Brain microvascular endothelial cell (primary cell): ENCODE measurements around the gene PDSS1.

Experiments used
- DNase-seq: peaks from one replicate; pipeline ENCODE4 v3.0.0-alpha.2; 2020
- H3K27ac ChIP-seq: fragments of 250-450 bp; sonication (Bioruptor Pico); 2 replicates; pipeline ENCODE4 v1.5.1; 2020; ENCODE audit warnings: mild to moderate bottlenecking, moderate library complexity
- H3K27me3 ChIP-seq: fragments of 250-450 bp; sonication (Bioruptor Pico); replicated peaks from 2 replicates; pipeline ENCODE4 v1.5.1; 2020; ENCODE audit warnings: mild to moderate bottlenecking
- H3K36me3 ChIP-seq: fragments of 250-450 bp; sonication (Bioruptor Pico); replicated peaks from 2 replicates; pipeline ENCODE4 v1.5.1; 2020; ENCODE audit warnings: mild to moderate bottlenecking
- H3K4me3 ChIP-seq: 2 replicates; pipeline ENCODE4 v1.5.1; 2011; ENCODE audit warnings: low read depth, mild to moderate bottlenecking, control low read depth, low read length, moderate library complexity
- CTCF ChIP-seq: IDR thresholded peaks from 2 replicates; pipeline ENCODE4 v1.5.1; 2011; ENCODE audit warnings: low read depth, mild to moderate bottlenecking, moderate library complexity, low read length, control low read depth, inconsistent platforms; ENCODE audit errors: missing control alignments
- in situ Hi-C: cut with HindIII; loops from 2 replicates; pipeline ENCODE4 v1.10.0; 2017; ENCODE audit warnings: low sequenced_read_pairs, low pct_ligation_motif_present

Gene PDSS1

GRCh38 chr10:26737730-26738129 is 40.2 kb downstream of the PDSS1 start:
- TF ChIP-seq CTCF, result no peak
- H3K27me3 ChIP-seq, result no peaks in the 10 kb centered on the region
- no peak overlapping the region for H3K27ac ChIP-seq
- no peak for DNase-seq
- H3K4me3 ChIP-seq, result no peak overlapping the region
- H3K36me3 ChIP-seq, result peaks cover 27% of the 10 kb centered on the region
- in situ Hi-C loops, result no loop called here

- no peak overlapping the region for H3K4me3 ChIP-seq
- in situ Hi-C loops, result no loop called here
- DNase-seq, result no peak
- no peak overlapping the region for H3K27ac ChIP-seq
- TF ChIP-seq CTCF, result no peak
- H3K36me3 ChIP-seq, result peaks cover 32% of the 10 kb centered on the region
- H3K27me3 ChIP-seq, result no peaks in the 10 kb centered on the region
Observed at GRCh38 chr10:26738301-26738911, 40.9 kb downstream of the PDSS1 start.

GRCh38 chr10:26739071-26739631 is 41.6 kb downstream of the PDSS1 start:
- DNase-seq, result no peak
- no peak for TF ChIP-seq CTCF
- peaks cover 36% of the 10 kb centered on the region for H3K36me3 ChIP-seq
- no peaks in the 10 kb centered on the region for H3K27me3 ChIP-seq
- no peak overlapping the region for H3K27ac ChIP-seq
- in situ Hi-C loops, result no loop called here
- H3K4me3 ChIP-seq, result no peak overlapping the region

GRCh38 chr10:26741368-26741767 is 43.9 kb downstream of the PDSS1 start:
- peaks cover 35% of the 10 kb centered on the region for H3K36me3 ChIP-seq
- H3K4me3 ChIP-seq, result no peak overlapping the region
- no peak overlapping the region for H3K27ac ChIP-seq
- no peak for DNase-seq
- no peak for TF ChIP-seq CTCF
- in situ Hi-C loops, result no loop called here
- H3K27me3 ChIP-seq, result no peaks in the 10 kb centered on the region

GRCh38 chr10:26743091-26743490 is 45.6 kb downstream of the PDSS1 start:
- TF ChIP-seq CTCF, result no peak
- H3K4me3 ChIP-seq, result no peak overlapping the region
- H3K36me3 ChIP-seq, result peaks cover 29% of the 10 kb centered on the region
- H3K27ac ChIP-seq, result no peak overlapping the region
- no peaks in the 10 kb centered on the region for H3K27me3 ChIP-seq
- in situ Hi-C loops, result no loop called here
- DNase-seq, result no peak

GRCh38 chr10:26743841-26744240 is 46.3 kb downstream of the PDSS1 start:
- no peak for DNase-seq
- H3K36me3 ChIP-seq, result peaks cover 26% of the 10 kb centered on the region
- no peak overlapping the region for H3K27ac ChIP-seq

More at GRCh38 chr10:26743841-26744240, 46.3 kb downstream of the PDSS1 start:
- Histone ChIP-seq H3K27me3 (no peaks in the 10 kb centered on the region), H3K4me3 (no peak overlapping the region)
- in situ Hi-C loops, result no loop called here
- no peak for TF ChIP-seq CTCF
